HG03095 (cell line): Measurements from ENCODE around the gene GZMB.
"Not testable (repeated sequence)": the region's sequence is repeated elsewhere in the genome, so short reads cannot be mapped to it uniquely, and the experiment has no call there.

Source experiments
- ATAC-seq: cut with Tn5 transposase; IDR thresholded peaks from one replicate; pipeline ENCODE4 v1.9.1; 2021; ENCODE audit warnings: moderate library complexity; ENCODE audit not compliant: unreplicated experiment

Gene GZMB

GRCh38 chr14:24634158-24634557 lies at the start of gene GZMB:
Gene GZMB, minus strand, starts transcription at chr14:24634190. Its CDS starts 30 bp downstream, at chr14:24634160.
- no peak for ATAC-seq

- ATAC-seq: no peak
Observed at GRCh38 chr14:24681056-24681455, 47.1 kb upstream of the GZMB start.

GRCh38 chr14:24680516-24680915 lies 46.5 kb upstream of the GZMB start:
- ATAC-seq: no peak

GRCh38 chr14:24679248-24679961 lies 45.4 kb upstream of the GZMB start:
- ATAC-seq: no peak

GRCh38 chr14:24678801-24679247 lies 44.8 kb upstream of the GZMB start:
- peak; percentile 79 for ATAC-seq

- ATAC-seq: no peak
Observed at GRCh38 chr14:24677956-24678355, 44.0 kb upstream of the GZMB start.

- peak; percentile 46 for ATAC-seq
Observed at GRCh38 chr14:24674204-24674970, 40.4 kb upstream of the GZMB start.

GRCh38 chr14:24673534-24674203 lies 39.7 kb upstream of the GZMB start:
- peak; percentile 56 for ATAC-seq

- ATAC-seq: peak; percentile 59
Observed at GRCh38 chr14:24673059-24673458, 39.1 kb upstream of the GZMB start.

GRCh38 chr14:24670594-24670993 lies 36.6 kb upstream of the GZMB start:
- ATAC-seq: no peak

GRCh38 chr14:24669651-24670050 lies 35.7 kb upstream of the GZMB start:
- no peak for ATAC-seq

GRCh38 chr14:24665440-24665991 lies 31.5 kb upstream of the GZMB start:
- peak; percentile 98 for ATAC-seq

GRCh38 chr14:24664366-24664765 lies 30.4 kb upstream of the GZMB start:
- ATAC-seq: no peak

GRCh38 chr14:24662753-24663152 lies 28.8 kb upstream of the GZMB start:
- ATAC-seq: no peak

- no peak for ATAC-seq
Observed at GRCh38 chr14:24659916-24660570, 26.1 kb upstream of the GZMB start.

GRCh38 chr14:24648361-24648760 lies 14.4 kb upstream of the GZMB start:
- ATAC-seq: not testable (repeated sequence)

GRCh38 chr14:24639905-24640304 lies 5.9 kb upstream of the GZMB start:
- ATAC-seq: no peak

- no peak for ATAC-seq
Observed at GRCh38 chr14:24639270-24639669, 5.3 kb upstream of the GZMB start.

- ATAC-seq: no peak
Observed at GRCh38 chr14:24633353-24633752, 637 bp downstream of the GZMB start.

GRCh38 chr14:24632761-24633160 lies 1.2 kb downstream of the GZMB start:
- ATAC-seq: no peak

- no peak for ATAC-seq
Observed at GRCh38 chr14:24632336-24632735, 1.7 kb downstream of the GZMB start.
